Measurements from ENCODE around the gene SH3GL1.
A peak's percentile ranks its signal among the peaks of the same experiment; 100 is the strongest.

Gene SH3GL1

DNA sequence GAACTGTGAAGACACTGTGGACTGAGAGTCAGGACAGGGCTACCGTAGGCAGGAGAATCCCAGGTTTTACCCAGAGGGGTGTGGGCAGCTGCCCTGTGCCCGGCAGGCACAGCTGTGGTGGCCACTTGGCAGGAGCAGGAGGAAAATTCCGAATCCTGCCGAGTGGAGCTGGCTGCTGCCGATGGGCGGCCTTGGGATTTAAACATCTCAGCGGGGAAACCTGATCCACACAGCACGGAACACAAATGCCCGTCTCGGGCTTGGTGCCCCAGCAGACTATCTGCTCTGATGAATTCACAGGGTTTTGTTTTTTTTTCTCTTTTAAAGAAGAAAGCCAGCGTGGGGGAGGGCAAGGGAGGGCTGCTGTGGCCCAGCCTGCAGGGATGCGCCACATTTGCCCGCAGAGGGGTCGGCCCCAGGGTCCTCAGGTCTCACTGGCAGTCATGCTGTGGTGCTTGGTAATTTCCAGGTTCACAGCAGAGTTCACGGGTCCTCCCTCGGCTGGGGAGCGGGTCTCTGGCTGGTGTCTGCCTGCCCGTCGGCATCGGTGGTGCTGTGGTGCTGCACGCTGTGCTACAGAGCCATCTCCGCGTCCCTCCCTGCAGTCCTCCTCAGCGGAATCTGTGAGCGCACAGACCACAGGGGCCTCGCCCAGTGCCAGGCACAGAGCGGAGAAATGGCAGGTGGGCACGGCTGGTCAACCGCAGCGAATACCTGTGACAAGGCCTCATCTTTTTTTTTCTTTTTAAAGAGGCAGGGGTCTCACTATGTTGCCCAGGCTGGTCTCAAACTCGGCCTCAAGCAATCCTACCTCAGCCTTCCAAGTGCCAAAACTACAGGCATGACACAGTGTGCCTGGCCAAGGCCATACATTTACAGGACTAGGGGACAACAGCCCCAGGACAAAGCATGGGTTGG, 28.8 kb downstream of the SH3GL1 start:
- intact Hi-C loops (cut with micrococcal nuclease), result no loop called here
- peak overlapping the region; percentile 91 for H3K27ac Mint-ChIP-seq
- H3K4me1 Mint-ChIP-seq (ENCODE audit: low read depth), result peaks cover 99% of the 10 kb centered on the region
- no peaks in the 10 kb centered on the region for H3K27me3 Mint-ChIP-seq
- H3K9me3 Mint-ChIP-seq, result no peaks in the 10 kb centered on the region
- H3K4me3 Mint-ChIP-seq, result no peak overlapping the region
- peaks cover 61% of the 10 kb centered on the region for H3K36me3 Mint-ChIP-seq (ENCODE audit: low read depth)

DNA sequence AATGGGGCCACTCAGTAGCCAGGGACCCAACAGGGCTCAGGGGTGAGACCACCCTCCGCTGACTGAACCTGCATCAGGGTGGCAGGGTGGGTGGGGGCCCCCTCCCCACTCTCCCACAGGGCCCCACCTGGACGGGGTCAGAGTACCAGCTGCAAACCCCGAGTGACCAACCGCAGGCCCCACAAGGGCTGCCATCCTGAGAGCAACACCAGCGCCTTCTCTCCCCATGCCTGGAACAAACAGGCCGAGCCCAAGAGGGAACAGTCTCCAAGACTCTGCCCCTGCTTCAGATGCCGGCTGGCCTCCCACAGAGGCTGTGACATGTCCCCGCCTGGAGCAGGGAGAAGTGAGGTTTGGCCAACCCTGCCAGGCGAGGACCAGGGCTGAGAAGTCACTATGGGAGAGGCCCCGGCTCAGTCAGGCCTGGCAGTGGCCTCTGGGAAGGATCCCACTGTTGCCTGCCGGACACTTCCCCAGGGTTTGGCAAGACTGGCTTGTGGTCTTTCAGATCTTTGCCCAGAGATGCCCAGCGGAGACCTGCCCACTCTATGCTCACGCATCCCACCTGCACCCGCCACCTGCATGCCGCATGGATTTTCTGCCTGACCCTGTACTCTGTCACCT, 29.8 kb downstream of the SH3GL1 start:
- H3K27ac Mint-ChIP-seq, result peak overlapping the region; percentile 91
- intact Hi-C loops (cut with micrococcal nuclease), result no loop called here
- no peaks in the 10 kb centered on the region for H3K27me3 Mint-ChIP-seq
- H3K36me3 Mint-ChIP-seq (ENCODE audit: low read depth), result peaks cover 61% of the 10 kb centered on the region
- peak overlapping the region; percentile 59 for H3K4me3 Mint-ChIP-seq
- peaks cover 99% of the 10 kb centered on the region for H3K4me1 Mint-ChIP-seq (ENCODE audit: low read depth)
- no peaks in the 10 kb centered on the region for H3K9me3 Mint-ChIP-seq

DNA sequence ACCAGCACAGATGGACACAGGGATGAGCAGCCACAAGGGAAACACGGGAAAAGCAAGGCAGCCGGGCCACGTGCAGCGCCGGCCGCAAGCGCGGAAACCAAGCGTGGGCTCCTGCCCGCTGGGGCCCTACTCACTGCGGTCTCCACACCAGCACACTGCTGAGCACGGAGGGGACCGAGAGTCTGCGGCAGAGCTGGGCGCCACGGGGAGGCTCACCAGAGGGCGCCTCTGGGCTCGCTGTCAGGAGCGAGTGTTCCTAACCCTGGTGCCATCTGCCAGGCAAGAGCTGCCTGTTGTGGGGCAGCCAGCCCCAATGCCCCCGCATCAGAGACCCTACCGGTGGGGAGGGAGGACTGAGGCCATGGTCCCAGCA, 30.5 kb downstream of the SH3GL1 start:
- Mint-ChIP-seq H3K4me1 (ENCODE audit: low read depth) (peaks cover 93% of the 10 kb centered on the region), H3K27ac (peak overlapping the region; percentile 91)

DNA sequence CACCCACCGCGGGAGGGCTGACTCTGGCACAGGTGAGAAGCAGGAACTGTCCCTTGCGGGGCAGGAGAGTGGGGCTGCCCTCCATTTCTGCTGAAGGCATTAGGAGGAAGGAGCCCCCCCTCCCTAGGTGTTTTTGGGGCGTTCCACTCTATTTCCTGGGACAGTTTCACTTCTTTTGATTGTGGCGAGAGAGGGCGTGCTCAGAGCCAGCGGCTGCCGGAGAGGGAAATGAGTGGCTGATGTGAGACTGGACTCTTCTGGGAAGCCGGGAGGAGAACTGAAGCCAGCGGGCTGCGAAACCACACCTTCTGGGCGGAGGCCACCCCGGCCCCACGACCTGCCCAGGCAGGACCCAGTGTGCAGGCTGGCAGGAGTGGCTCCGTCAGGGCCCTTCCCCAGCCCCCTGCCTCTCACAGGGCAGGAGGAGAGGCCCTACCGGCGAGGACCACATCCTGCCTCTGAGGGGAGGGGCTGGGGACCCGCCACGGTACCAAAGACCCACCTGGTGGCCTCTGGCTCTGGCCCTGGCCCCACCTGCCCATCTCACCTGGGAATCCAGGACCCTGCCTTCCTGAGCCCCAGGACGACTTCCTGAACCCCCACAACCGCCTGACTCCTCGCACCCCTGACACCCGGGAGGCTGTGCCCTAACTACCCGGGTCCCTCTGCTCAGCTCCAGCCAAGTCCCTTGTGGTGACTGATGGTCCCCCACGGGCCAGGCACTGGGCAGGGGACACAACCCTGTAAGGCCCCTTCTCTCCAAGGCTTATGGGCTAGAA, 31.0 kb downstream of the SH3GL1 start:
- no peaks in the 10 kb centered on the region for H3K27me3 Mint-ChIP-seq
- H3K4me3 Mint-ChIP-seq, result peak overlapping the region; percentile 67
- intact Hi-C loops (cut with micrococcal nuclease), result loop anchor here (1.0 kb wide), 1 partner anchor 31 kb away; the partner anchor contains the start of gene SH3GL1
- H3K9me3 Mint-ChIP-seq, result no peaks in the 10 kb centered on the region
- H3K4me1 Mint-ChIP-seq (ENCODE audit: low read depth), result peaks cover 87% of the 10 kb centered on the region
- peaks cover 74% of the 10 kb centered on the region for H3K36me3 Mint-ChIP-seq (ENCODE audit: low read depth)
- peak overlapping the region; percentile 91 for H3K27ac Mint-ChIP-seq

More for the DNA sequence above, 30.5 kb downstream of the SH3GL1 start:
- Mint-ChIP-seq H3K27me3 (no peaks in the 10 kb centered on the region), H3K9me3 (no peaks in the 10 kb centered on the region), H3K4me3 (peak overlapping the region; percentile 67), H3K36me3 (ENCODE audit: low read depth) (peaks cover 68% of the 10 kb centered on the region)
- intact Hi-C loops (cut with micrococcal nuclease), result loop anchor here (1.0 kb wide), 1 partner anchor 30 kb away; the partner anchor contains the start of gene SH3GL1

DNA sequence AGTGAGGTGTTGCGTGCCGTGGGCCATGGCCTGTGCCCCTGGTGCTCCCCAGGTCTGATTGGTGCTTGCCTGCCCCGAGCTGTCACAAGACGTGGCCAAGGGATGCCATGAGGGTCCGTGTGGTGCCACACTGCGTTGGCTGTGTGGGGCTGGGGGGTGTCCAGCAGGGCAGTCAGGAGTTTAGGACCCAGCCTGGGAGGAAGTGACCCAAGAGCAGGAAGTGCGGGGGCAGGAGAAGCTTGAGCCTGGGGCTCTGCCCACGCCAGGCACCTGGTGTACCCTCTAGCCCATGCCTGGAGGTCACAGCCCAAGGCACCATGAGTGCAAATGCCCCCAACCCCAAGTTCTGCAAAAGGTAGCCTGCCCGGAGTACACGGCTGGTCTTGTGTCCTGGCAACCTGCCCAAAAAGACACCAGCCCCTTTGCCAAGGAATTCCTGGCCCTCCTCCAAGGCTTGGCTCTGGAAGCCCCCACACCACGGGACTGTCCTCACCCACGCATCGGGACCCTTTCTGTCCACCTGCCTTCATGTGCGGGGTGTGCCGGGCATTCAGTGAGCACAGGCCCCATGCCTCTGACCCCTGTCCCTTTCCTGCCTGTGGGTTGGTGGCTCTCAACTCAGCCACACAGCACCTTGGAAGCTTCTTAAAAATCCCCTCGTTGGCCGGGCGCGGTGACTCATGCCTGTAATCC, 32.1 kb downstream of the SH3GL1 start:
- H3K4me1 Mint-ChIP-seq (ENCODE audit: low read depth), result peaks cover 77% of the 10 kb centered on the region
- H3K27me3 Mint-ChIP-seq, result no peaks in the 10 kb centered on the region
- peak overlapping the region; percentile 67 for H3K4me3 Mint-ChIP-seq
- peak overlapping the region; percentile 91 for H3K27ac Mint-ChIP-seq
- H3K36me3 Mint-ChIP-seq (ENCODE audit: low read depth), result peaks cover 79% of the 10 kb centered on the region
- H3K9me3 Mint-ChIP-seq, result no peaks in the 10 kb centered on the region
- intact Hi-C loops (cut with micrococcal nuclease), result no loop called here

DNA sequence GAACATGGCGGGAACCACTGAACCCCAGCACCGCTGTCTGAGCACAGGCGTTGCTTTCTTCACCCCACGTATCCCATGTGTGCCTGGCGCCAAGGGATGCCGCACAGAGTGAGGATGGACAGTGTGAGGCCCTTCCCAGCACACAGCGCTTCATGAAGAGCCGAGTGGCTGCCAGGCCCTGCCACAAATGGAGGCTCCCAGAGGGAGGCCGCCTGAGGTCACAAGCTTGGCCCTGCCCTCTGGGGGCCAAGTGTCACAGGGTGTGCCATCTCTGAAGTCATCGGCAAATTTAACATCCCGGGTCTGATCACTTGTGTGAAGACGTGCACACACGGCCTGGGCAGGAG, 32.6 kb downstream of the SH3GL1 start:
- Mint-ChIP-seq H3K27me3 (no peaks in the 10 kb centered on the region), H3K27ac (peak overlapping the region; percentile 91), H3K36me3 (ENCODE audit: low read depth) (peaks cover 80% of the 10 kb centered on the region), H3K4me1 (ENCODE audit: low read depth) (peaks cover 72% of the 10 kb centered on the region), H3K9me3 (no peaks in the 10 kb centered on the region), H3K4me3 (peak overlapping the region; percentile 67)
- intact Hi-C loops (cut with micrococcal nuclease), result no loop called here

DNA sequence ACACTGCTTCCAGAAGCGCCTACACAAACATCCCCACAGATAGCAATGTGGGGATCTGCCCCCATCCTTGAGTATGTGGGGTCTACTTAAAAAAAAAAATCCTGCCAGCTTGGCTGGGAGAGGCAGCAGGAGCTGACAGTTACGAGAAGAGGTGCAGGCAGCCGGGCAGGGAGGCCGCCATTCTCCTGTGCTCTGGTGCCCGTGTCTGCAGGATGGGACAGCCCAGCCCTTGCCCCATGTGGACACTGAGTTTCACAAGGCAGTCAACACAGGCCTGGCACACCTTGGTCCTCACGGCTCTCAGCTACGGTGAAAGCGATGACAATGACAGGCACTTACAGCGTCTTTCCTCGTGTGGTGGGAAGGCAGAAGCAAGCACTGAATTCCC, 33.0 kb downstream of the SH3GL1 start:
- no peaks in the 10 kb centered on the region for H3K9me3 Mint-ChIP-seq
- intact Hi-C loops (cut with micrococcal nuclease), result no loop called here
- H3K27me3 Mint-ChIP-seq, result no peaks in the 10 kb centered on the region
- peaks cover 68% of the 10 kb centered on the region for H3K4me1 Mint-ChIP-seq (ENCODE audit: low read depth)
- H3K4me3 Mint-ChIP-seq, result no peak overlapping the region
- H3K36me3 Mint-ChIP-seq (ENCODE audit: low read depth), result peaks cover 80% of the 10 kb centered on the region
- peak overlapping the region; percentile 91 for H3K27ac Mint-ChIP-seq

DNA sequence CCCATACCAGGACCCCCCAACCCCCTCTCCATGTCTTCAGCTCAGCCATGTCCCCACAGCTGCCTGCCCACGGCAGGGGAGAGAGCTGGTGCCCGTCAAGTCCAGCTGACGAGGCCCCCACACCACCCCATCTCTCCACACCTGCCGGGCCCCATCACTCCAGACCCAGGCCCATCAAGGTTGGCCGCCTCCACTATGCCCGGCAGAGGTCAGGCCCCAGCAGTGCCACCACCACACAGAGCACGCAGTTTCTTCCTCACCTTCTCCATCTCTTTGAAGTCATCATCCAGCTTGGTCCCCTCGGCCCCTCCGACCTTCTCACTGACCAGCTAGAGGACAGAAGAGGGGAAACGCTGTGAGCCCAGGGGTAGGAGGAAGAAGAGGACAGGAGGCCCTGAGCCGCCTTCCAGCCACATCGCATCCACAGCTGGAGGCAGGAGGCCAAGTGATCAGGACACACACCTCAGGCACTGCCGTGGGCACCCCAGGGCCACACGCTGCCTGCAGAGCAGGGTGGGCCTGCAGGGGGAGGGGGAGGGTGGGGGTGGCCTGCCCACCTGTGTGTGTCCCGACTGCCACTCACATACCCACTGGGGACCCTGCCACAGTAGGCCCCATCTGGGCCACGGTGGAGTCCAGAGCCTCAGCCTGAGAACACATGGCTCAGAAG, 33.5 kb downstream of the SH3GL1 start:
- Mint-ChIP-seq H3K27ac (peak overlapping the region; percentile 91), H3K4me1 (ENCODE audit: low read depth) (peaks cover 62% of the 10 kb centered on the region), H3K27me3 (no peaks in the 10 kb centered on the region), H3K4me3 (no peak overlapping the region), H3K36me3 (ENCODE audit: low read depth) (peaks cover 80% of the 10 kb centered on the region), H3K9me3 (no peaks in the 10 kb centered on the region)
- intact Hi-C loops (cut with micrococcal nuclease), result no loop called here

DNA sequence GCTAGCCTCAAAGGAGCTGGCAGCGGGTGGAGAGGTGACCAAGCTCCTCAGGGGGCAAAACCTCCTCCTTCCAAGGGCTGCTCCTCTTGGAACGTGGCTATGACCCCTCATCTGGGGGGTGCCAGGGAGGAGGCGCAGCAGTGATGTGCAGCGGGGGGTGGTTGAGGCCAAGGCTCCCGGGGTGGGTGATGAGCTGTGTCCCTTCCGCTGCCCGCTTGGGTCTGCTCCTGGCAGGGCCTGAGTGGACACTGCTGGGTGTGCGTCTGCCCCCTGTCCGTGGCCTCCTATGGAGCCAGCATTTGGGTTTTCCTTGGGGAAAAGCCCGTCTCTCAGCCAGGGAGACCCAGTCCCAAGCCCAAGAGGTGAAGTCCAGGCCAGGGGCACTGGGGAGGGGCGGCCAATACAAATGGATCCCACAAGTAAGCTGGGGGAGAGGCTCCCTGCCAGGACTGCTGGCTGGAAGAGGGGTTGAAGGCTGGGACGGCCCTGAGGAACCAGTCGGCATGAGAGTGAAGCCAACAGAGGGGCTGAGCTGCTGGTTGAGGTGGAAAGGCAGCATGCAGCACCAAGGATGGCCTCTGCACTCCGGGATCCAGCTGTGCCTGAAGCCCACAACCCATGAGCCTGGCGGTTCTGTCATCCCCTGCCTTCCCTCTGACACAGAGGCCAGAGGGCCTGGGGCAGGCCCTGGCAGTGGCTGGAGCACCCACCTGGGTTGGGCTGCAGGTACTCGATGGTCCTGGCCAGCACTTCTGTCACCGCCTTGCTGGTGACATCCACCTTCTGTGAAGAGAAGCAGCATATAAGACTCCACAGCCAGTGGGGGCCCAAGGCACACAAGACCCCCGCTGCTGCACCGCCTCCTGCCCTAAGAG, 34.3 kb downstream of the SH3GL1 start:
- peak overlapping the region; percentile 91 for H3K27ac Mint-ChIP-seq
- H3K27me3 Mint-ChIP-seq, result no peaks in the 10 kb centered on the region
- no peaks in the 10 kb centered on the region for H3K9me3 Mint-ChIP-seq
- peaks cover 80% of the 10 kb centered on the region for H3K36me3 Mint-ChIP-seq (ENCODE audit: low read depth)
- peaks cover 55% of the 10 kb centered on the region for H3K4me1 Mint-ChIP-seq (ENCODE audit: low read depth)
- intact Hi-C loops (cut with micrococcal nuclease), result no loop called here
- H3K4me3 Mint-ChIP-seq, result no peak overlapping the region

DNA sequence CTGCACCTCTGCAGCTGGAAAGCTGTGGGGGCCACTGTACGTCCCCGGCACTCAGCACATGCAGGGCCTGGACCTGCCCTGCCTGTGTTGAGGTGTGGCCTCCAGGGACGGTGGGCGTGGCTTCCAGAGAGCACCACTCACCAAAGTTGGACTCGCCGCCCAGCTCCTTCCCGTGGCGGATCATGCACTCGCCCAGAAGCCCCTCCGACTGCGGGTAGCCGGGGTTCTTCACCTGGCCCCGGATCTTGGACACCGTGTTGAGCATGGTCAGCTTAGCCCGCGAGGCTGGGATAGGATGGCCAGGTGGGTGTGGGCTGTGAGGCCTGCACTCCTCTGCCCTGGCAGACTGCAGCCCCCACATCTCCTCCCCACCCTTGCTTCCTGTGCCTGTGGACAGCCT, 35.0 kb downstream of the SH3GL1 start:
- peaks cover 55% of the 10 kb centered on the region for H3K4me1 Mint-ChIP-seq (ENCODE audit: low read depth)
- H3K4me3 Mint-ChIP-seq, result no peak overlapping the region
- H3K27ac Mint-ChIP-seq, result peak overlapping the region; percentile 91
- no peaks in the 10 kb centered on the region for H3K27me3 Mint-ChIP-seq
- intact Hi-C loops (cut with micrococcal nuclease), result no loop called here
- peaks cover 80% of the 10 kb centered on the region for H3K36me3 Mint-ChIP-seq (ENCODE audit: low read depth)
- no peaks in the 10 kb centered on the region for H3K9me3 Mint-ChIP-seq

DNA sequence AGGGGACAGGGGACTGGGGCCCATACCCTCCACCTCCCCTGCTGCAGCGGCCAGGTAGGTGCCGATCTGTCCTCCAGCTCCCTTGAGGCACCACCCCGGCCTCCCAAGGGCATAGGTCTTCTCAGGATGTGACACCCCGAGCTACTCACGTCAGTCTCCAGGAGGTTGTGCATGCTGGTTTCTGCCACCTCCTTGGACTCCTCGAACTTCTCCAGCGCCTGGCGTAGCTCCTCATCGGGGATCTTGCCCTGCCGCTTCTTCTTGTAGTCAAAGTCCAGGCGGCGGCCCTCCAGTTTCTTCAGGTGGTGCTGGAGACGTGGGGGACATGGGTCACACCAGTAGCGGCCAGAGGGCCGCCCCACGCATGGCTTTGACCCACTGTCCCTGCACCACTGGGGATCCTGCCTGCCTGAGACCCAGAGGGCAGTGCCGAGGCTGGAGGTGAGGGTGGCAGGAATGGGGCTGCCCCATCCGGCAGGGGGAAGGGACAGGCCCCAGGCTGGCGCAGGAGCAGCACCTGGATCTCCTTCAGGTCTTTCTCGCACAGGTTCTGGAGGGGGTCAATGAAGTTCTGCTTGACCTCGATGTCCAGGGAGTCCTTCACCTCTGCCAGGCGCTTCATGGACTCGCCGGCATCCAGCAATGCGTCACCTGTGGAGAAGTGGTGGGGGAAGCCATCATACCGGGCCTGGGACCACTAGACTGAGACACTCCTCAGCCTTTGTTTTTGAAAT, 36.6 kb downstream of the SH3GL1 start:
- H3K27ac Mint-ChIP-seq, result no peak overlapping the region
- H3K9me3 Mint-ChIP-seq, result no peaks in the 10 kb centered on the region
- H3K27me3 Mint-ChIP-seq, result no peaks in the 10 kb centered on the region
- H3K36me3 Mint-ChIP-seq (ENCODE audit: low read depth), result peaks cover 95% of the 10 kb centered on the region
- H3K4me1 Mint-ChIP-seq (ENCODE audit: low read depth), result peaks cover 41% of the 10 kb centered on the region
- H3K4me3 Mint-ChIP-seq, result no peak overlapping the region
- intact Hi-C loops (cut with micrococcal nuclease), result no loop called here
